Right hindlimb (tissue), 1 donor: Measurements from ENCODE around the gene SHLD1.

Experiments used
- DNase-seq: peaks from one replicate; pipeline ENCODE4 v3.0.0-alpha.2; 2018

The SHLD1 gene

DNA sequence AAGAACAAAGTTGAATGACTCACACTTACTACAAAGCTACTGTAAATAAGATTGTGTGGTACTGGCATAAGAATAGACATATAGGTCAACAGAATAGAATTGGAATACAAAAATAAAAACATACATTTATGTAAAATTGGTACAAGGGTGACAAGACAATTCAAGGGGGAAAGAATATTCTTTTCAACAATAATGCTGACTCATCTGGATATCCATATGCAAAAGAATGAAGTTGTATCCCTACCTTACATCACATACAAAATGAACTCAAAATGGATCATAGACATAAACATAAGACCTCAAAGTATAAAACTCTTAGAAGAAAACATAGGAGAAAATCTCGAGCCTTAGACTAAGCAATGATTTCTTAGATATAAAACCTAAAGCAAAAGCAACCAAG lies 149.2 kb downstream of the SHLD1 start:
- DNase-seq = no peak

DNA sequence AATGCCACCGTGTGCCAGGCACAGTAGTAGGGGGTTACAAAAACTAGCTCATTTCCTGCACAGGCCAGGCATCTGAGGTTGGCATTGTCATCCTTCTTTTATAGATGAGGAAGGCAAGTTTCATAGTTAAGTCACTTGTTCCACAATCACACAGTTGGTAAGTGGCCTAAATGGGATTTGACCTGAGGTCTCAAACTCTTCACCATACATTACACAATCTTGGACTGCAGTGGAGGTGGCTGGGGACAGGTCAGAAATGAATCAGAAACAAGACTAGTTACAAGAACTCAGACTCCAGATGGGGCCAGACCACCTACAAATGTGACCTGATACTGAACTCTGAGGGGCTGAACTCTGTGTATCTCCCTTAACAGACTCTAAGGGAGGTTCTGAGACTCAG lies 150.7 kb downstream of the SHLD1 start:
- DNase-seq = no peak

DNA sequence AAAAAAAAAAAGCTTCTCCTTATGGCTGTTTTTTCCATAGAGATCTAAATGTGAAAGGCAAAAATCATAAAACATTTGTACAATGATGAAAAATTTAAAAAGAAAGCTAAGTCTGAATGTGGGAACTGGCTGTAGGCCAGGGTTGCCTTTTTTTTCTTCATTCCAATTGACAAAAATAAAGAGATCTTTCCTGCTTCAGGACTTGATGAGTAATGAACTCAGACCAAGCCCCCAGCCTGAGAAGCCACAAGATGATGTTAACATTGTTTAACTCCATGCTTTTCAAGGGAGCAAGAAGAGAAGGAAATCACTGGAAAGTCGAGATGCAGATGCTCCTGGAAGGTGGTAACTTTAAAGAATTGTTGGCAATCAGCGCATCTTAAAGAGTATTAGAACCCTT lies 158.8 kb downstream of the SHLD1 start:
- DNase-seq = no peak

DNA sequence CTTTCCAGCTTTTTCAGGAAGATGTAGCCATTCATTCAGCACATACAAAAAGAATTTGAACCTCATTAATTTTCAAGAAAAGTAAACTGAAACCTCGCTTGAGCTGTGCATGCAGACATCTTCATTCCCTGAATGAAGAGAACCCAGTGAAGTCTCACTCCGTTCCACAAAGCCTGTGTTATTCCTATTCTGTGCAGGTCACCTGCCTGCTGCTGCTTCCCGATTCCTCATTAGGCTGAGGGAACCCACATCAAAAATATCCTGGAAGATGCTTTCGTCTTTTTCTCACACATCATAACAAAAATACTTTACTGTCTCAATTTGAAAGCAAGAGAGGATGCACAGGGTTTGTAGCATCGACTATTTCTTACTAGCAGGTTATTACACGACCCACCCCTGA lies 160.0 kb downstream of the SHLD1 start:
- no peak for DNase-seq

DNA sequence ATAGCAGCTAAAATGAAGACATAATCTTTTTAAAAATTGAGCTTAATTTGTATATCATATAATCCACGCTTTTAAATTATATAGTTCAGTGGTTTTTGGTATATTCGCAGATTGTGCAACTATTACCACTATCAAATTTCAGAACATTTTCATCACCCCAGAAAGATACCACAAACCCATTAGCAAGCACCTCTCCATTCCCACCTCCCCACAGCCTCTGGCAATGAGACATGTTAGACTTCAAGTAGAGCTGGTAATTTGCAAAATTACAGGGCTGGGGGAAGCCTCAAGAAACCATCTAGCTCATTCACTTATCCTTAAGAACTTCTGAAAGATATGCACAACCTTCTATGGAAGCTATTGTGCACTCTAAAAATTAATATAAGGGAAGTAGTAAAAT lies 163.0 kb downstream of the SHLD1 start:
- no peak for DNase-seq
